GM23338 (cell line): ENCODE measurements around the gene JAK2. TPM values are rescaled to one million over a fixed set of nuclear protein-coding genes. Genes with fewer than 3 reads are reported as not detected.

ENCODE experiments used
- ATAC-seq: fragments of 200-7000 bp; cut with Tn5 transposase; 3 replicates; pipeline ENCODE4 v1.9.1; 2020
- DNase-seq: peaks from one replicate; pipeline ENCODE4 v3.0.0-alpha.2; 2015; ENCODE audit warnings: low spot score
- H2AFZ ChIP-seq: fragments of 200-600 bp; sonication (generic); 2 replicates; pipeline ENCODE4 v1.8.0; 2016; ENCODE audit warnings: antibody characterized with exemption, mild to moderate bottlenecking, moderate library complexity
- H3F3A ChIP-seq: fragments of 200-600 bp; sonication (generic); replicated peaks from 2 replicates; pipeline ENCODE4 v1.8.0; 2017; ENCODE audit warnings: antibody characterized with exemption, mixed run types, low read depth
- H3K27ac ChIP-seq: fragments of 200-600 bp; sonication (generic); 2 replicates; pipeline ENCODE4 v1.6.1; 2016; ENCODE audit warnings: low read depth
- H3K27me3 ChIP-seq: fragments of 200-600 bp; sonication (generic); 2 replicates; pipeline ENCODE4 v1.8.0; 2016; ENCODE audit warnings: mild to moderate bottlenecking, mixed run types, moderate library complexity; ENCODE audit not compliant: insufficient read depth
- H3K36me3 ChIP-seq: fragments of 200-600 bp; sonication (generic); 2 replicates; pipeline ENCODE4 v1.8.0; 2016; ENCODE audit warnings: mild to moderate bottlenecking; ENCODE audit not compliant: insufficient read depth
- H3K4me1 ChIP-seq: fragments of 200-600 bp; sonication (generic); 2 replicates; pipeline ENCODE4 v1.8.0; 2016; ENCODE audit warnings: mild to moderate bottlenecking, moderate library complexity; ENCODE audit not compliant: insufficient read depth
- H3K4me2 ChIP-seq: fragments of 200-600 bp; sonication (generic); 2 replicates; pipeline ENCODE4 v1.7.1; 2017; ENCODE audit warnings: mixed run types
- H3K4me3 ChIP-seq: fragments of 200-600 bp; sonication (generic); 2 replicates; pipeline ENCODE4 v1.6.1; 2016; ENCODE audit warnings: mixed run types
- H3K79me2 ChIP-seq: fragments of 200-600 bp; sonication (generic); replicated peaks from 2 replicates; pipeline ENCODE4 v1.8.0; 2017; ENCODE audit warnings: mild to moderate bottlenecking; ENCODE audit not compliant: insufficient read depth
- H3K9me2 ChIP-seq: fragments of 200-600 bp; sonication (generic); 2 replicates; pipeline ENCODE4 v1.8.0; 2017; ENCODE audit not compliant: insufficient read depth
- H4K20me1 ChIP-seq: fragments of 200-600 bp; sonication (generic); replicated peaks from 2 replicates; pipeline ENCODE4 v1.8.0; 2017; ENCODE audit warnings: mild to moderate bottlenecking; ENCODE audit not compliant: insufficient read depth
- H3K27ac Mint-ChIP-seq: 2 replicates; pipeline ENCODE4 v1.8.0; 2020; ENCODE audit warnings: inconsistent platforms, mild to moderate bottlenecking, moderate library complexity, mixed read lengths
- H3K27me3 Mint-ChIP-seq: 3 replicates; pipeline ENCODE4 v1.8.0; 2022; ENCODE audit warnings: low read depth, mild to moderate bottlenecking, moderate library complexity, mixed read lengths, inconsistent platforms; ENCODE audit not compliant: insufficient read depth, poor library complexity
- H3K36me3 Mint-ChIP-seq: 3 replicates; pipeline ENCODE4 v1.8.0; 2021; ENCODE audit warnings: low read depth, mild to moderate bottlenecking, inconsistent platforms, moderate library complexity, mixed read lengths
- H3K4me1 Mint-ChIP-seq: 3 replicates; pipeline ENCODE4 v1.8.0; 2020; ENCODE audit warnings: mild to moderate bottlenecking, inconsistent platforms, mixed read lengths
- H3K4me3 Mint-ChIP-seq: 3 replicates; pipeline ENCODE4 v1.8.0; 2021; ENCODE audit warnings: moderate library complexity, mild to moderate bottlenecking, inconsistent platforms, mixed read lengths
- H3K9me3 Mint-ChIP-seq: 3 replicates; pipeline ENCODE4 v1.8.0; 2020; ENCODE audit warnings: moderate library complexity, mild to moderate bottlenecking, inconsistent platforms, mixed read lengths
- CREB1 ChIP-seq: fragments of 250-450 bp; sonication (Bioruptor Pico); IDR thresholded peaks from 2 replicates; pipeline ENCODE4 v1.5.0; 2020; ENCODE audit warnings: low read depth, mild to moderate bottlenecking, moderate library complexity
- EZH2 ChIP-seq: fragments of 200-600 bp; sonication (generic); IDR thresholded peaks from one replicate; pipeline ENCODE4 v1.8.0; 2017; ENCODE audit warnings: antibody characterized with exemption, mild to moderate bottlenecking, low read depth; ENCODE audit not compliant: unreplicated experiment
- NANOG ChIP-seq: IDR thresholded peaks from 2 replicates; pipeline ENCODE4 v1.6.1; 2016; ENCODE audit warnings: antibody characterized with exemption, borderline replicate concordance
- POLR2AphosphoS5 ChIP-seq: IDR thresholded peaks from 2 replicates; pipeline ENCODE4 v1.6.1; 2016; ENCODE audit warnings: antibody characterized with exemption, low read depth
- STAT1 ChIP-seq: IDR thresholded peaks from one replicate; pipeline ENCODE4 v1.6.1; 2016; ENCODE audit warnings: antibody characterized with exemption; ENCODE audit not compliant: unreplicated experiment
- ZNF114 ChIP-seq: fragments of 250-450 bp; sonication (Bioruptor Pico); IDR thresholded peaks from 2 replicates; pipeline ENCODE4 v1.5.0; 2020; ENCODE audit warnings: mild to moderate bottlenecking, moderate library complexity
- ZNF462 ChIP-seq: fragments of 250-450 bp; sonication (Bioruptor Pico); IDR thresholded peaks from 2 replicates; pipeline ENCODE4 v1.5.0; 2020; ENCODE audit warnings: mild to moderate bottlenecking, moderate library complexity
- polyA plus RNA-seq: library from polyadenylated mRNA; unstranded; fragments of >200 nt; fragmentation: Nextera tagmentation; extraction: Ambion mirVana; gene quantifications from 2 replicates; pipeline ENCODE4 v1.2.1, GENCODE V29; 2016
- total RNA-seq: library from RNA; depleted of rRNA; stranded (reverse); fragments of >200 nt; shearing (Covaris generic); gene quantifications from 2 replicates; pipeline ENCODE4 v1.2.3, GENCODE V29; 2014

JAK2 gene
- total and polyA plus RNA-seq, 2 experiments from 2014 or later = 1.1 to 3.0 TPM

DNA sequence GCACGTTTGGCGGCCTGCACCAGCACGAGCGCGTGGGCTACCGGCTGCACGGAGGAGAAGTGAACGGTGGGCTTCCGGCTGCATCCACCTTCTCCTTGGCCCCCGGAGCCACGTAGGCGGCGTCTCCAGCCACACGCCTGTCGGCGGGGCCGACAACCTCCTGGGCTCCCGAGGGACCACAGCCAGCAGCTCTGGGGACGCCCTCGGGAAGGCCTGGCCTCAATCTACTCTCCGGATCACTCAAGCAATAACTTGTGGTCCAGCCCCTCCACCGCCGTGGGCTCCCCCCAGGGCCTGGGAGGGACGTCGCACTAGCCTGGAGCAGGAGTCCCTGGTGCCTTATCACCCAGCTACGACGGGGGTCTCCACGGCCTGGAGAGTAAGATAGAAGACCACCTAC, 126.6 kb downstream of the JAK2 start (continued):
- TF ChIP-seq ZNF462 (CRISPR knock-in tag) (no peak), EZH2 (no peak), ZNF114 (no peak)

DNA sequence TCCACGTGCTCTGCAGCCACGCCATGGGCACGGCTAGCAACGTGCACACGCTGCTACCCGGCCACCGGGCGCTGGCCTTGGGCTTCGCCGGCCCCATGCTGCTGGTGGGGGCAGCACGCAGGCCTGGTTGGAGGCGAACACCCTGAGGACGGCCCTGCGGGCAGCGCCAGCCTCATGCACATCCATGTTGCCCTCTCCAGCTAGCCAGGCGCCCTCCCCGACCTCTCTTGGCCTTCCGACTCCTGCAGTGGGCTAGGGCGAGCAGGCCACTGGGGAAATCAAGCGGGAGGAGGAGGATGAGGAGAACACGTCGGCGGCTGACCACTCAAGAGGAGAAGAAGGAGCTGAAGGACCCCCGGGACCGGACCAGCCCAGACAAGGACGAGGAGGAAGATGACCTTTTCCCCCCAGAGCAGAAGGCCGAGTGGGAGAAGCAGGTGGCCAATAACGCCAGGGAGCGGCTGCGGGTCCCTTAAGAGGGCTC, 127.1 kb downstream of the JAK2 start:
- no peak overlapping the region for H3K4me3 ChIP-seq
- no peaks in the 10 kb centered on the region for H3K79me2 ChIP-seq
- H3K9me2 ChIP-seq = no peaks in the 10 kb centered on the region
- no peaks in the 10 kb centered on the region for H3F3A ChIP-seq
- DNase-seq (no peak), ATAC-seq (no peak)
- Mint-ChIP-seq H3K27me3 (no peaks in the 10 kb centered on the region), H3K36me3 (peaks cover 8% of the 10 kb centered on the region; the same call in 2 of the 3 replicates), H3K9me3 (0 out of 3 replicates have a peak, but pooled peaks cover 4% of the 10 kb centered on the region), H3K27ac (no peak overlapping the region), H3K4me3 (no peak overlapping the region), H3K4me1 (no peaks in the 10 kb centered on the region)
- H4K20me1 ChIP-seq = no peaks in the 10 kb centered on the region
- no peaks in the 10 kb centered on the region for H3K36me3 ChIP-seq
- H2AFZ ChIP-seq = no peak overlapping the region
- H3K27ac ChIP-seq = no peak overlapping the region
- H3K4me1 ChIP-seq = no peaks in the 10 kb centered on the region
- no peak for TF ChIP-seq POLR2AphosphoS5
- no peaks in the 10 kb centered on the region for H3K27me3 ChIP-seq
- H3K4me2 ChIP-seq = no peak overlapping the region

- no peaks in the 10 kb centered on the region for H3K4me1 Mint-ChIP-seq
- H3K27me3 Mint-ChIP-seq = no peaks in the 10 kb centered on the region
- no peaks in the 10 kb centered on the region for H3K27me3 ChIP-seq
- no peaks in the 10 kb centered on the region for H3F3A ChIP-seq
- no peak overlapping the region for H3K4me3 Mint-ChIP-seq
- ATAC-seq (no peak), DNase-seq (no peak)
- peaks cover 8% of the 10 kb centered on the region; the same call in 2 of the 3 replicates for H3K36me3 Mint-ChIP-seq
- H3K9me2 ChIP-seq = no peaks in the 10 kb centered on the region
- H3K79me2 ChIP-seq = no peaks in the 10 kb centered on the region
- 0 out of 3 replicates have a peak, but pooled peaks cover 4% of the 10 kb centered on the region for H3K9me3 Mint-ChIP-seq
- H4K20me1 ChIP-seq = no peaks in the 10 kb centered on the region
- TF ChIP-seq NANOG (no peak), STAT1 (no peak), CREB1 (CRISPR knock-in tag) (no peak)
- H3K27ac ChIP-seq = no peak overlapping the region
- H3K27ac Mint-ChIP-seq = no peak overlapping the region
- H3K4me2 ChIP-seq = no peak overlapping the region
- no peak overlapping the region for H3K4me3 ChIP-seq
- no peaks in the 10 kb centered on the region for H3K36me3 ChIP-seq
- no peak overlapping the region for H2AFZ ChIP-seq
- H3K4me1 ChIP-seq = no peaks in the 10 kb centered on the region
Measured at GRCh38 chr9:5112646-5113045, 127.6 kb downstream of the JAK2 start.
